GM21367 (cell line): ENCODE data around the gene NFATC3.

Experiments
- ATAC-seq: cut with Tn5 transposase; IDR thresholded peaks from one replicate; pipeline ENCODE4 v1.9.1; 2021; ENCODE audit not compliant: unreplicated experiment

Gene NFATC3

DNA sequence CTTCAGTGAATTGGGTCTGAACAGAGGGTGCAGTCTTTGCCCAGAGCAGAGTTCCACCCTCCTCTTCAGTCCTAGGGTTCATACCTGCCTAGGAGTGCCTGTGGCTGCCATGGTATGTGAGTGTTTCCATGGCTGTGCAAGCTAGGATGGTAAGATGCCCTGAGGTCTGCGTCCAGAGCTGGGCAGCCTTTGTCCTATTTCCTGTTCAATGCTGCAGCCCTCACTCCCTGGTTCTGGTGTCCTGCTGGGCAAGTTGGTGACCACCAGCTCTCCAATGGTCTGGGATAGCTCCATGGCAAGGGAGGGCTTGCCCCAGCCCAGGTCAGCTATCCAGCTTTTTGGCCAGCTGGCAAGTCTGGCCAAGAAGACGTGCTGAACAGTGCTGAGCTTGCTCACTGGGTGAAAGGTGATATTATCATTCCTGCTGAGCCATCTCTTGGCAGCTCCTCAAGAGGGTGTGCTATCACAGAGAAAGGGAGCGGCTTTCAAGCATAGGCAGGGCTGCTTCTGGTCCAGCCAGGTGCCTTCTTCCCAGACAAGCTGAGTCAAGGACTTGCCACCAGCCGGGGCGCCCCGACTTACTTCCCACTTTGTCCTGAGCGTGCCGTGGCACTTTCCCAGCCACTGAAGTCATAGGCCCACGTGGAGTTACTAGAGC lies 13.0 kb upstream of the NFATC3 start:
- no peak for ATAC-seq

GRCh38 chr16:68073902-68074760 lies 11.0 kb upstream of the NFATC3 start:
- ATAC-seq: no peak

- peak; percentile 66 for ATAC-seq
Observed at GRCh38 chr16:68074850-68075555, 10.2 kb upstream of the NFATC3 start.

DNA sequence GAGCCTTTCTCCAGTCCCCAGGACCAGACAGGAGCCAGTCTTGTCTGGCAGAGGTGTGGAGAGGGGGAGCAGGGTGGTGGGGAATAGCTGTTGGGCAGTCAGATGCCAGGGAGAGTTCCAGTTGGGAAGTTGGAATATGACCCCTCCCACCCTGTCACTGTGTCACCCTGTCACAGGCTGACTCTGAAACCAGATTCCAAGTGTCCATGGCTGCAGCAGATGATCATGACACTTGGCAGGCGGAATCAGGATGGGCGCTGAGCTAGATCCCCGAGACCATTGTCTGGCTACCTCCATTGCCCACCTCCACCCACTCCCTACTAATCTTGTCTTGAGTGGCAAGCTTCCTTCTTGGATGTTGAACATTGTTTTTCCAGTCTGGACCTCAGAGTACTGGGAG lies 9.2 kb upstream of the NFATC3 start:
- no peak for ATAC-seq

DNA sequence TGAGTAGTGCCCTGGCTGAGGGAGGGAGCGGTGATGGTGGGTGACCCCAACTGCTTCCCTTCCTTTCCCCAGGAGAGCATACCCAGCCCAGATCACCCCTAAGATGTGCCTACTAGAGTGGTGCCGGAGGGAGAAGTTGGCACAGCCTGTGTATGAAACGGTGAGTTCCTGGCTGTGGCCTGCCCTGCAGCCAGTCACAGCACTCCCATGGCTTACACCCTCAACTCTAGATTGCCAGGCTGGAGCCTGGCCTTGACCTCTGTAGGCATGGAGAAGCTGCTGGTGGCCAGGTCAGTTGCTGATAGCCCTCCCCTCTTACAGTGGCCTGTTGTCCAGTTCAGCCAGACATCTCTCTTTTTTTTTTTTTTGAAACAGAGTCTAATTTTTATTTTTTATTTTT lies 8.6 kb upstream of the NFATC3 start:
- ATAC-seq: no peak

GRCh38 chr16:68077866-68078700 lies 7.1 kb upstream of the NFATC3 start:
- no peak for ATAC-seq

GRCh38 chr16:68078701-68079375 lies 6.3 kb upstream of the NFATC3 start:
- no peak for ATAC-seq

- no peak for ATAC-seq
Observed at GRCh38 chr16:68079376-68079625, 5.9 kb upstream of the NFATC3 start.

DNA sequence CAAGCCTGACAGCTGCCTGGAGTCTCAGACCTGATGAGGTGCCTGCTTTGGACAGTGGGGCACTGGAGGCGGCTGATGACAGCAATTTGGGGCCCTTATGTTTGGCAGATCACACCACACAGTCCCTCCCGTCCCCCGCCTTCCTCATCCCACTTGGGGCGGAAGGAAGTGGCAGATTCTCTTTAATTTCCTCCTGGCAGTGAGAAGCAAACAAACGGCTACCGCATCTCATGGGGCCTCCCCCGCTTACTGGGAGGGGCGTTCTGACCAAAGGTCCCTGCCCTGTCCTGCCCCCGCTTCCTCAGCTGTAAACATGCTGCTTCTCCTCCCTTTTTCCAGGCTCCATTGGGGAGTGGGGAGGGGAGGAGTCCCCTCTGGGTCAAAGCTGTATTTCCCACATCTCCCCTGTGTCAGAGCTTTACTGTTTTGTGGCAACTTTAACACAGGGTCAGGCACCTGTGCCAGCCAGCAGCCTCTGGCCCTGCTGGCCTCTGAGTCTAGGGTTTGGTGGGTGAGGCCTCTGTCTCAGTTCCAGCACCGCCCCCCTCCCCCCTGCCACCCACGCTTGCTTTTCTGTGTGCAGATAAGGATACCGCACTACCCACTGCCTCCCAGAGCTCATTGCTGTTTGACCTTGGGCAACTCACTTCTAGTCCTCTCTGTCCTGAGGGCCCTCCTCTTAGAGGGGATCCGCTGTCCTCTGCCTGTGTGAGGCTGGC lies 5.4 kb upstream of the NFATC3 start:
- ATAC-seq: no peak

DNA sequence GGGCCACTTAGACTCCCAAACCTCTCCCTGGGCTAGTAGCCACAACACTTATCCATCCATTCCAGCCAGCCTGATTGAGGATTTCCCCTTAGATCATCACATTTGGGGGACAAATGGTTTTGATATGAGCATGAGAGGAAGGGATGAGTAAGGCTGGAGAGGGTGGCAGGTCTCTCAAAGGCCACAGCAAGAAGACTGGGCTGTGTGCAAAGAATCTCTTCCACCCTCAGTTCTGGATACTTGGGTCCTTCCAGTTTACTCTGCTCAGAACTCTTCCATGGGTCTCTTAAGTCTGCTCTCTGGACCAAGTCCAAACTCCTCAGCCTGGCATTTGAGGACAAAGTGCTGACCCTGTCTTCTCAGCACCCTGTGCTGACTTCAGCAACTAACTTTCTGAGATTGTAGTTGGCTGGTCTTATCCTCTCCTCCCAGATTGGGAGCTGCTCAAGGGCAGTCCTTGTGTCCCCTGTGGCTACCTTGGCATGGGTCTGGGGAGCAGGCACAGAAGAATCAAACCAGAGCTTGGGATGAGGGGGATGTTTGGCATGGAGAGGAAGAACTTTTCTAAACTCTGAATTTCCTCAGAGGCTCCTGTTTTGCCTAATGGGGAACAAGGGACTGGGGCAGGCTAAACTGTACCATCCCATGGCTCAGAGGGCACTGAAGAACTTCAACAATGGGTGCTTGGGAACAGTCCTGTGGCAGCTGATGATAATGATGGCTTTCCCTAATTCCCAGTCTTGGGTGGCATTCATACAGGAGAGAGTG lies 3.1 kb upstream of the NFATC3 start:
- no peak for ATAC-seq

- no peak for ATAC-seq
Observed at GRCh38 chr16:68082629-68083238, 2.4 kb upstream of the NFATC3 start.

DNA sequence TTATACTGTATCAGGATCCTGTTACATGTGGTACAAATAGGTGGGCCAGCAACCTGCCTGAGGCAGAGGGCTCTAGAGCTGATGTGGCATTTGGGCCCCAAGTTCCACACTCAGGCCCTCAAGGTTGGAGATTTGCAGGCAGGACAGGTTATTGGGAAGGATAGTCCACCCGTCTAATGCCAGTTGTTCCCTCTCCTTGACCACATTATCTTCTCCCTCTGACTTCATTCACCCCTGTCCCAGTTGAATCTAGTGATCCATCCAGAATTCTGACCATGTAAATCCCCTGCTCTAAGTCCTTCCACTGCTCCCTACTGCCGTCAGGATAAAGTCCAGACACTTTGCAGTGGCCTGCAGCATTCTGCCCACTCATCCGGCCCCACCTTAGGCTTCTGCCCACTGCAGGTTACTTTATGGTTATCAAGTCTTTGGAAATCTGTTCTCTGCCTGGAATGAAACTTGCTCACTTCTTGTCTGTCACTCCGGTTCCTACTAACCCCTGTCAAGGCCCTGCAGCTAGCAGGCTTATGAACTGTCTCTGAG lies 1.9 kb upstream of the NFATC3 start:
- ATAC-seq: no peak

DNA sequence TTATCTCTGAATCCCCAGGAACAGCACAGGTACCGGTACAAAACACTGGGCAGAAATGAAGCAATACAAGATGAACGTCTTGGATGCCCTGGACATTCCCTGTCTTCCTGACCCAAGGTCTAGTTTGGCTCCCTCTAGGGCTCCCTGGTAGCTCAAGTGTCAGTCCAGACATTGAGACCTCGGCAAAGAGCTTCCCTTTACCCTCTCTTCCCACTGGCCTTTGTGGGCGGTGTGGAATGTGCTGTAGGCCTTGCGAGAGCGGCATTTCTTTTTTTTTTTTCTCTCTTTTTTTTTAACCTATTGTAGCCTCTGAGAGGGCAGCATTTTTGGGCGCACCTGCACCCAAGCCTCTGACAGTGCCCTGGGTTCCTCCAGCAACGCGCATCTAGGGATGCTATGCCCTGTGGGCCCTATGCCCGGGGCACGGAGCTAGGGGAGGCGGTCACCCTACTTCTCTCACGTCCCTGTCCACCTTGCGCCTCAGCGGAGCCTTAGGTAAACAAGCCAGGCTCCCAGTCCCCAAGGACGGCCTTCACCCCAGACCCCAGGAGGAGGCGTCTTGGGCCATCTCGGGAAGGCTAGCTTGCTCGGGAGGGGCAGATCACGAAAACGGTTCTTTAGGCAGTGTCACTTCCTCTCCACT lies 1.2 kb upstream of the NFATC3 start:
- no peak for ATAC-seq

- peak; percentile 45 for ATAC-seq
Observed at GRCh38 chr16:68084504-68085258, 489 bp upstream of the NFATC3 start.

- ATAC-seq: no peak
Observed at GRCh38 chr16:68086336-68086841, 1.2 kb downstream of the NFATC3 start.

GRCh38 chr16:68086860-68087268 lies 1.7 kb downstream of the NFATC3 start:
- ATAC-seq: no peak

GRCh38 chr16:68087688-68088087 lies 2.5 kb downstream of the NFATC3 start:
- no peak for ATAC-seq
